ENCODE results near the gene ITIH3. TPM values are rescaled to one million over a fixed set of nuclear protein-coding genes. Genes with fewer than 3 reads are reported as not detected.

Gene ITIH3
- total and polyA plus RNA-seq, 4 donors: 507 to 1,326 (median 909) TPM

DNA sequence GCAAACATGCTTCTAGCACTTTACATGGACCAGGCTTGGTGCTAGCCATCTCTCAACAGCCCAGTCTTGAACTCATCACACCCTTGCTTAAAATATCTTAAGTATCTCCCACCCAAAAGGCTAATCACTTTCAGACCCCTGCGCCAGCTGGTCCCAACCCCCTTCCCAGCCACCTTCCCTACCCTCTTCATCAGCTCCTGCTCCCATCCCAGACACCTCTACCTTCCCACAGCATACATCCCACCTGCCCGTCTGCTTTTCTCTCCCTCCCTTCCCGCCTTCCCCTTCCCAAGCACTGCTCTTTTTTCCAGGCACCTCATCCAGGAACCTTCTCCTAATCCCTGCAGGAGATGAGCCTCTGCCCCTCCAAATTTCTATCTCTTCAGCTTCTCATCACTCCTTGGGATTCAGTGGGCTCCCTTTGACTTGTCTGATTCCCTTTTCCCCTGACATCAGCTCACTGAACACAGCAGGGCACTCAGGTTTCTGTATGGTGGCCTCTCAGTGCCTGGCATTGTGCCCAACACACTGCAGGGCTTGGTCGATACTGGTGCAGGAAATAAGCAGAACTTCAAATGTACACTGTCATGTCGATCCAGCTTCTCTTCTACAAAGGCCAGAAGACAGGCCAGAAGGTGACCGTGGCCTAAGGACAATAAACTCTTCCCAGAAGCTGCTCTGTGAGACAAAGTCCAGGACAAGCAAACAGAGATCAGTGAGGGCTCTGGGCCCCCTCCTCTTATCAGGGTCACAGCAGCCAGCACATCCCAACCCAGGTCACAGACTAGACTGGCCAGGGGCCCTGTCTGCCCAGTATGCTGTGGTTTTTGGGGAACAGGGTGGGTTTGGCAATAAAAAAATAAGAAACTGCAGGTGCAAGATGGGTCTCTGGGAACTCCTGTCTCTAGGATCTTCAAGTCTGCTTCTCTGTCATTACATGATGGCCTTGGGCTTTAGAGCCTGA, 19.4 kb upstream of the ITIH3 start:
- no peaks in the 10 kb centered on the region for H3K9me3 ChIP-seq (ENCODE audit: control insufficient read depth in 4 of 4, low read length in 3 of 4)
- peak overlapping the region; percentile 92 to 99 for H3K27ac ChIP-seq (ENCODE audit: low read depth in 1 of 2, low read length in 2 of 2)
- peak; percentile 71 for DNase-seq (ENCODE audit: low spot score)
- TF ChIP-seq, protein P1, sequence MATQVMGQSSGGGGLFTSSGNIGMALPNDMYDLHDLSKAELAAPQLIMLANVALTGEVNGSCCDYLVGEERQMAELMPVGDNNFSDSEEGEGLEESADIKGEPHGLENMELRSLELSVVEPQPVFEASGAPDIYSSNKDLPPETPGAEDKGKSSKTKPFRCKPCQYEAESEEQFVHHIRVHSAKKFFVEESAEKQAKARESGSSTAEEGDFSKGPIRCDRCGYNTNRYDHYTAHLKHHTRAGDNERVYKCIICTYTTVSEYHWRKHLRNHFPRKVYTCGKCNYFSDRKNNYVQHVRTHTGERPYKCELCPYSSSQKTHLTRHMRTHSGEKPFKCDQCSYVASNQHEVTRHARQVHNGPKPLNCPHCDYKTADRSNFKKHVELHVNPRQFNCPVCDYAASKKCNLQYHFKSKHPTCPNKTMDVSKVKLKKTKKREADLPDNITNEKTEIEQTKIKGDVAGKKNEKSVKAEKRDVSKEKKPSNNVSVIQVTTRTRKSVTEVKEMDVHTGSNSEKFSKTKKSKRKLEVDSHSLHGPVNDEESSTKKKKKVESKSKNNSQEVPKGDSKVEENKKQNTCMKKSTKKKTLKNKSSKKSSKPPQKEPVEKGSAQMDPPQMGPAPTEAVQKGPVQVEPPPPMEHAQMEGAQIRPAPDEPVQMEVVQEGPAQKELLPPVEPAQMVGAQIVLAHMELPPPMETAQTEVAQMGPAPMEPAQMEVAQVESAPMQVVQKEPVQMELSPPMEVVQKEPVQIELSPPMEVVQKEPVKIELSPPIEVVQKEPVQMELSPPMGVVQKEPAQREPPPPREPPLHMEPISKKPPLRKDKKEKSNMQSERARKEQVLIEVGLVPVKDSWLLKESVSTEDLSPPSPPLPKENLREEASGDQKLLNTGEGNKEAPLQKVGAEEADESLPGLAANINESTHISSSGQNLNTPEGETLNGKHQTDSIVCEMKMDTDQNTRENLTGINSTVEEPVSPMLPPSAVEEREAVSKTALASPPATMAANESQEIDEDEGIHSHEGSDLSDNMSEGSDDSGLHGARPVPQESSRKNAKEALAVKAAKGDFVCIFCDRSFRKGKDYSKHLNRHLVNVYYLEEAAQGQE (IDR thresholded peaks at IDR 0.05): peak; percentile 65
- TF ChIP-seq, protein P2, sequence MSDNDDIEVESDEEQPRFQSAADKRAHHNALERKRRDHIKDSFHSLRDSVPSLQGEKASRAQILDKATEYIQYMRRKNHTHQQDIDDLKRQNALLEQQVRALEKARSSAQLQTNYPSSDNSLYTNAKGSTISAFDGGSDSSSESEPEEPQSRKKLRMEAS (IDR thresholded peaks at IDR 0.05): peak; percentile 92
- TF ChIP-seq, protein P3, sequence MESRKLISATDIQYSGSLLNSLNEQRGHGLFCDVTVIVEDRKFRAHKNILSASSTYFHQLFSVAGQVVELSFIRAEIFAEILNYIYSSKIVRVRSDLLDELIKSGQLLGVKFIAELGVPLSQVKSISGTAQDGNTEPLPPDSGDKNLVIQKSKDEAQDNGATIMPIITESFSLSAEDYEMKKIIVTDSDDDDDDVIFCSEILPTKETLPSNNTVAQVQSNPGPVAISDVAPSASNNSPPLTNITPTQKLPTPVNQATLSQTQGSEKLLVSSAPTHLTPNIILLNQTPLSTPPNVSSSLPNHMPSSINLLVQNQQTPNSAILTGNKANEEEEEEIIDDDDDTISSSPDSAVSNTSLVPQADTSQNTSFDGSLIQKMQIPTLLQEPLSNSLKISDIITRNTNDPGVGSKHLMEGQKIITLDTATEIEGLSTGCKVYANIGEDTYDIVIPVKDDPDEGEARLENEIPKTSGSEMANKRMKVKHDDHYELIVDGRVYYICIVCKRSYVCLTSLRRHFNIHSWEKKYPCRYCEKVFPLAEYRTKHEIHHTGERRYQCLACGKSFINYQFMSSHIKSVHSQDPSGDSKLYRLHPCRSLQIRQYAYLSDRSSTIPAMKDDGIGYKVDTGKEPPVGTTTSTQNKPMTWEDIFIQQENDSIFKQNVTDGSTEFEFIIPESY (IDR thresholded peaks at IDR 0.05): peak; percentile 84
- TF ChIP-seq TAF1 (conservative IDR thresholded peaks at IDR 0.05) (no peak), HNF4G (IDR thresholded peaks at IDR 0.05) (peak; percentile 93), JUND (IDR thresholded peaks at IDR 0.05) (peak; percentile 58 to 76), FOXA1 (IDR thresholded peaks at IDR 0.05) (peak; percentile 68), EGR1 (IDR thresholded peaks at IDR 0.05; ENCODE audit: low read depth in 2 of 2) (peak in 1 of 2 donors; percentile 83), HNF4A (conservative IDR thresholded peaks at IDR 0.05) (peak; percentile 97 to 99), SP1 (IDR thresholded peaks at IDR 0.05) (peak; percentile 96), NR2F2 (IDR thresholded peaks at IDR 0.05) (peak; percentile 80), GABPA (IDR thresholded peaks at IDR 0.05 in 1 of 2, conservative IDR thresholded peaks at IDR 0.05 in 1 of 2) (peak in 1 of 2 donors; percentile 46), FOXA2 (IDR thresholded peaks at IDR 0.05) (peak; percentile 83), RAD21 (IDR thresholded peaks at IDR 0.05) (peak; percentile 26 to 52), RXRA (IDR thresholded peaks at IDR 0.05) (peak; percentile 98 to 99), YY1 (IDR thresholded peaks at IDR 0.05) (peak; percentile 82)
- TF ChIP-seq, protein P4, sequence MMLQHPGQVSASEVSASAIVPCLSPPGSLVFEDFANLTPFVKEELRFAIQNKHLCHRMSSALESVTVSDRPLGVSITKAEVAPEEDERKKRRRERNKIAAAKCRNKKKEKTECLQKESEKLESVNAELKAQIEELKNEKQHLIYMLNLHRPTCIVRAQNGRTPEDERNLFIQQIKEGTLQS (IDR thresholded peaks at IDR 0.05): peak; percentile 43
- TF ChIP-seq, protein P5, sequence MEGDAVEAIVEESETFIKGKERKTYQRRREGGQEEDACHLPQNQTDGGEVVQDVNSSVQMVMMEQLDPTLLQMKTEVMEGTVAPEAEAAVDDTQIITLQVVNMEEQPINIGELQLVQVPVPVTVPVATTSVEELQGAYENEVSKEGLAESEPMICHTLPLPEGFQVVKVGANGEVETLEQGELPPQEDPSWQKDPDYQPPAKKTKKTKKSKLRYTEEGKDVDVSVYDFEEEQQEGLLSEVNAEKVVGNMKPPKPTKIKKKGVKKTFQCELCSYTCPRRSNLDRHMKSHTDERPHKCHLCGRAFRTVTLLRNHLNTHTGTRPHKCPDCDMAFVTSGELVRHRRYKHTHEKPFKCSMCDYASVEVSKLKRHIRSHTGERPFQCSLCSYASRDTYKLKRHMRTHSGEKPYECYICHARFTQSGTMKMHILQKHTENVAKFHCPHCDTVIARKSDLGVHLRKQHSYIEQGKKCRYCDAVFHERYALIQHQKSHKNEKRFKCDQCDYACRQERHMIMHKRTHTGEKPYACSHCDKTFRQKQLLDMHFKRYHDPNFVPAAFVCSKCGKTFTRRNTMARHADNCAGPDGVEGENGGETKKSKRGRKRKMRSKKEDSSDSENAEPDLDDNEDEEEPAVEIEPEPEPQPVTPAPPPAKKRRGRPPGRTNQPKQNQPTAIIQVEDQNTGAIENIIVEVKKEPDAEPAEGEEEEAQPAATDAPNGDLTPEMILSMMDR (IDR thresholded peaks at IDR 0.05; ENCODE audit: low read depth, low read length, missing input control): no peak
- 25% methylated on average over 6 of the region's 6 CpGs for WGBS
- H3K4me1 ChIP-seq (ENCODE audit: control insufficient read depth in 4 of 4, insufficient read depth in 4 of 4, low read length in 3 of 4): peaks cover 5 to 74% (median 54%) of the 10 kb centered on the region in 4 donors
- no peaks in the 10 kb centered on the region for H3K27me3 ChIP-seq (ENCODE audit: control insufficient read depth in 4 of 4, insufficient read depth in 4 of 4, low read length in 3 of 4)
- H3K9ac ChIP-seq (ENCODE audit: low read depth in 1 of 2, low read length in 2 of 2): peak overlapping the region in 1 of 2 donors; percentile 78
- H3K36me3 ChIP-seq (ENCODE audit: control insufficient read depth in 4 of 4, insufficient read depth in 3 of 4, low read depth in 1 of 4, low read length in 3 of 4): peaks cover 0 to 4% (median under 1%) of the 10 kb centered on the region in 4 donors
- H3K4me3 ChIP-seq (ENCODE audit: low read depth in 1 of 3, low read length in 3 of 3): peak overlapping the region in 2 of 3 donors; percentile 43 to 63
